HFFc6 (cell line): ENCODE measurements around the gene NRP2. TPM values are rescaled to one million over a fixed set of nuclear protein-coding genes. Genes with fewer than 3 reads are reported as not detected.
A peak's percentile ranks its signal among the peaks of the same experiment; 100 is the strongest.

Source experiments
- DNase-seq: peaks from one replicate; pipeline ENCODE4 v3.0.0-alpha.2; 2018
- H3K27ac Mint-ChIP-seq: 2 replicates; pipeline ENCODE4 v1.8.0; 2020; ENCODE audit warnings: mild to moderate bottlenecking, mixed read lengths
- H3K27me3 Mint-ChIP-seq: 2 replicates; pipeline ENCODE4 v1.8.0; 2021; ENCODE audit warnings: mild to moderate bottlenecking, moderate library complexity, mixed read lengths; ENCODE audit not compliant: insufficient read depth
- H3K36me3 Mint-ChIP-seq: 2 replicates; pipeline ENCODE4 v1.8.0; 2021; ENCODE audit warnings: low read depth, mixed read lengths
- H3K4me1 Mint-ChIP-seq: 2 replicates; pipeline ENCODE4 v1.8.0; 2020; ENCODE audit warnings: low read depth, mixed read lengths
- H3K4me3 Mint-ChIP-seq: 2 replicates; pipeline ENCODE4 v1.8.0; 2020; ENCODE audit warnings: mild to moderate bottlenecking, moderate library complexity, mixed read lengths
- H3K9me3 Mint-ChIP-seq: 2 replicates; pipeline ENCODE4 v1.8.0; 2020; ENCODE audit warnings: mild to moderate bottlenecking, mixed read lengths
- CTCF ChIP-seq: fragments of 200-600 bp; sonication (generic); IDR thresholded peaks from 2 replicates; pipeline ENCODE4 v1.5.0; 2021; ENCODE audit warnings: antibody characterized with exemption, mild to moderate bottlenecking
- total RNA-seq, 6 experiments: library from RNA; stranded (reverse); fragmentation: NEBNext Ultra II Directional; extraction: Animal tissue kit (Norgen Biotek cat#: 25700); gene quantifications; 2 replicates in 1 of 6; 3 replicates in 5 of 6; pipeline ENCODE4 v1.2.3, GENCODE V29; 2021

Gene NRP2
- total RNA-seq, 6 experiments from 2014 or later, result 11.8 to 25.1 (median 21.4) TPM

- peaks cover 47% of the 10 kb centered on the region for H3K4me1 Mint-ChIP-seq
- DNase-seq, result no peak
- TF ChIP-seq CTCF, result no peak
- H3K36me3 Mint-ChIP-seq, result no peaks in the 10 kb centered on the region
- H3K27me3 Mint-ChIP-seq, result no peaks in the 10 kb centered on the region; the same call in 1 of the 2 replicates
- peak overlapping the region; percentile 73 for H3K27ac Mint-ChIP-seq
- H3K9me3 Mint-ChIP-seq, result no peaks in the 10 kb centered on the region
- peak overlapping the region; percentile 71 for H3K4me3 Mint-ChIP-seq
Measured at GRCh38 chr2:205768815-205769494, 86.7 kb downstream of the NRP2 start.

GRCh38 chr2:205769495-205769850 is 87.2 kb downstream of the NRP2 start:
- peak overlapping the region; percentile 73 for H3K27ac Mint-ChIP-seq
- no peaks in the 10 kb centered on the region for H3K9me3 Mint-ChIP-seq
- H3K4me3 Mint-ChIP-seq, result peak overlapping the region; percentile 71
- H3K4me1 Mint-ChIP-seq, result peaks cover 42% of the 10 kb centered on the region
- DNase-seq, result peak; percentile 56
- no peaks in the 10 kb centered on the region; the same call in 1 of the 2 replicates for H3K27me3 Mint-ChIP-seq
- no peak for TF ChIP-seq CTCF
- H3K36me3 Mint-ChIP-seq, result no peaks in the 10 kb centered on the region

- Mint-ChIP-seq H3K4me1 (peaks cover 40% of the 10 kb centered on the region), H3K36me3 (no peaks in the 10 kb centered on the region), H3K4me3 (peak overlapping the region; percentile 71; the same call in 1 of the 2 replicates), H3K9me3 (no peaks in the 10 kb centered on the region), H3K27ac (peak overlapping the region; percentile 73; the same call in 1 of the 2 replicates), H3K27me3 (no peaks in the 10 kb centered on the region; the same call in 1 of the 2 replicates)
- TF ChIP-seq CTCF, result no peak
- no peak for DNase-seq
Measured at GRCh38 chr2:205769879-205770278, 87.6 kb downstream of the NRP2 start.

- no peaks in the 10 kb centered on the region for H3K9me3 Mint-ChIP-seq
- DNase-seq, result no peak
- no peaks in the 10 kb centered on the region; the same call in 1 of the 2 replicates for H3K27me3 Mint-ChIP-seq
- peaks cover 45% of the 10 kb centered on the region for H3K4me1 Mint-ChIP-seq
- no peak for TF ChIP-seq CTCF
- peak overlapping the region; percentile 22; the same call in 1 of the 2 replicates for H3K27ac Mint-ChIP-seq
- H3K4me3 Mint-ChIP-seq, result no peak overlapping the region
- H3K36me3 Mint-ChIP-seq, result no peaks in the 10 kb centered on the region
Measured at GRCh38 chr2:205770577-205770976, 88.3 kb downstream of the NRP2 start.

GRCh38 chr2:205771031-205771430 is 88.7 kb downstream of the NRP2 start:
- H3K4me1 Mint-ChIP-seq, result peaks cover 49% of the 10 kb centered on the region
- no peak overlapping the region for H3K4me3 Mint-ChIP-seq
- no peaks in the 10 kb centered on the region for H3K36me3 Mint-ChIP-seq
- no peaks in the 10 kb centered on the region; the same call in 1 of the 2 replicates for H3K27me3 Mint-ChIP-seq
- no peak for DNase-seq
- no peaks in the 10 kb centered on the region for H3K9me3 Mint-ChIP-seq
- H3K27ac Mint-ChIP-seq, result no peak overlapping the region
- no peak for TF ChIP-seq CTCF
